ENCODE data around the gene TNFRSF8. TPM values are rescaled to one million over a fixed set of nuclear protein-coding genes. Genes with fewer than 3 reads are reported as not detected.
"Not testable (repeated sequence)": the region's sequence is repeated elsewhere in the genome, so short reads cannot be mapped to it uniquely, and the experiment has no call there.

The TNFRSF8 gene
- total RNA-seq, 1 experiment from 2014 or later = not detected

DNA sequence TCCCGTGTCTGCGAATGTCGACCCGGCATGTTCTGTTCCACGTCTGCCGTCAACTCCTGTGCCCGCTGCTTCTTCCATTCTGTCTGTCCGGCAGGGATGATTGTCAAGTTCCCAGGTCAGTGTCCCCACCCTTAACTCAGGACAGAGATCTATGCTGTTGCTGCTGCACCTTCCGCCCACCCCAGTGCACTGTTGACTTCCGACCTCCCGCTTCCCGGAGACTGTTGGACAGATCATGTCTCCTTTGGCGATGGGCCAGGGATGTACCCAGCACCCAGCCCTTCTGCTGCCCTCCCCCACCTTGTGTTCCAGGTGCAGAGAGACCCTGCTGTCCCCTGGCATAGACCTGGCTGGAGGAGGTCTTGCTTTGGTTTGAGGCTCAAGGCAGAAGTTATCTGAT lies 41.3 kb downstream of the TNFRSF8 start:
- in situ Hi-C loops (cut with HindIII; ENCODE audit: low sequenced_read_pairs) = no loop called here
- no peak for DNase-seq (ENCODE audit: low spot score)

DNA sequence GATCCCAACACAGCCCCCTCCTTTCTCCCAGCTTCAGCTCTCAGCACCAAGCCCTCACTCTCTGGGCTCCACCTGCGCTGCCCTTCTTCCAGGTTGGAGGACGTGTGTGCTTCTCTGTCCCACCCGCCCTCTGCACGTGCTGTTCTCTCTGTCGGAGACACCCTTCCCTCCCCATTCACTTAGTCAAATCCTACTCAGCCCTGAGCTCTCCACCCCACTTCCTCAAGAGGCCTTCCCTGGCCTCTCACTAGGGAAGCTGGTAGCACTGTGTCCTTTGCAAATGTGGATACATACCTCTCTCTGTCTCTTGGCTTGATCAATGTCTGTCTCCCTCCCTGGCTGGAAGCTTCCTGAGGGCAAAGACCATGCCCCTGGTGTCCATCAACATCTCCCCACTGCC lies 43.0 kb downstream of the TNFRSF8 start:
- no peak for DNase-seq (ENCODE audit: low spot score)
- in situ Hi-C loops (cut with HindIII; ENCODE audit: low sequenced_read_pairs) = loop anchor here (5.0 kb wide), 1 partner anchor 76 kb away; no protein-coding TSS in a partner anchor

DNA sequence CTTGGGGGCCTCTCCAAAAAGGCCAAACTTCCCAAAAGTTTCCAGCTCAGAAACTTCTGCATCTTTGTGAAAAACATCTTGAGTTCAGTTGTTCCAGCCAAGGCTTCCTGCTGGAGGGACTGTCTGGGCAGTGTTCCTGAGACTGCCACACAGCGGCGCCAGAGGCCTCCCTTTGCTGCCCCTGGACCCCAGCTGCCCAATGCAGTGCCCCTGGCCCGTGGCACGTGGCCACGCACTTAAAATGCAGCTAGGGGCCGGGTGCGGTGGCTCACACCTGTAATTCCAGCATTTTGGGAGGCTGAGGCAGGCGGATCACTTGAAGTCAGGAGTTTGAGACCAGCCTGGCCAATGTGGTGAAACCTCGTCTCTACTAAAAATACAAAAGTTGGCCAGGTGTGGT lies 43.8 kb downstream of the TNFRSF8 start:
- not testable (repeated sequence) for DNase-seq (ENCODE audit: low spot score)
- in situ Hi-C loops (cut with HindIII; ENCODE audit: low sequenced_read_pairs) = loop anchor here (5.0 kb wide), 1 partner anchor 75 kb away; no protein-coding TSS in a partner anchor

DNA sequence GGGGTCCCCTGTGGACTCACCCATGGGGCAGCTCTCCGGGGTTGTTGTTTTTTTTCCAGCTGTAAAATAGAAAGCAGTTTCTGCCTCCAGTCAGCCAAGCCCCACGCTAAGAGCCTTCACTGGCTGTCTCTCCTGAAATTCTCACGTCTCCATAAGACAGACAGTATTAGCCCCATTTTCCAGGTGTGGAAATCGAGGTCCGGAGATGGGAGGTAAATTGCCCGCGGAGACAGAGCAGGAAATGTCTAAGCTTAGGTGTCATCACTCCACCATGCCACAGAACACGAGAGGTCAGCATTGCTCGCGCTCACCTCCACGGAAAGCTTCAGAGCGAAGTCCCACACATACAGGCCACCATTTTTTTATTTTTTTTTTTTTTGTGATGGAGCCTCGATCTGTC lies 44.6 kb downstream of the TNFRSF8 start:
- no peak for DNase-seq (ENCODE audit: low spot score)
- in situ Hi-C loops (cut with HindIII; ENCODE audit: low sequenced_read_pairs) = loop anchor here (5.0 kb wide), 1 partner anchor 75 kb away; no protein-coding TSS in a partner anchor

- no peak for DNase-seq (ENCODE audit: low spot score)
- in situ Hi-C loops (cut with HindIII; ENCODE audit: low sequenced_read_pairs) = loop anchor here (5.0 kb wide), 1 partner anchor 72 kb away; no protein-coding TSS in a partner anchor
Measured at GRCh38 chr1:12109901-12110300, 46.8 kb downstream of the TNFRSF8 start.

DNA sequence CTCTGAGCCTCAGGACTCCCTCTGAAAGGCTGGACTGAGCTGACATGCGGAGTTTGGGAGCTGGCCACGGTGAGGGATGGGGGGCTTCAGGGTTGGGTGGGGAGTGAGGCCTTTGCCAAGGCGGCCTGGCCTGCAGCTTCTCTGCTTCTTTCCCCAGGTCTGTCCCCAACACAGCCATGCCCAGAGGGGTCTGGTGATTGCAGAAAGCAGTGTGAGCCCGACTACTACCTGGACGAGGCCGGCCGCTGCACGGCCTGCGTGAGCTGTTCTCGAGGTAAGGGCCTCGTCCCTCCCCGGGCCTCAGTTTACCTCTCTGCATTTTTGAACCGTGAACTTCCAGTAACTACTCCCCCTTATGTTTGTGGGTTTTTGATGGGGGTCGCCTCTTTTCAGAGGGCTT lies 48.6 kb downstream of the TNFRSF8 start:
- DNase-seq (ENCODE audit: low spot score) = no peak
- in situ Hi-C loops (cut with HindIII; ENCODE audit: low sequenced_read_pairs) = no loop called here

DNA sequence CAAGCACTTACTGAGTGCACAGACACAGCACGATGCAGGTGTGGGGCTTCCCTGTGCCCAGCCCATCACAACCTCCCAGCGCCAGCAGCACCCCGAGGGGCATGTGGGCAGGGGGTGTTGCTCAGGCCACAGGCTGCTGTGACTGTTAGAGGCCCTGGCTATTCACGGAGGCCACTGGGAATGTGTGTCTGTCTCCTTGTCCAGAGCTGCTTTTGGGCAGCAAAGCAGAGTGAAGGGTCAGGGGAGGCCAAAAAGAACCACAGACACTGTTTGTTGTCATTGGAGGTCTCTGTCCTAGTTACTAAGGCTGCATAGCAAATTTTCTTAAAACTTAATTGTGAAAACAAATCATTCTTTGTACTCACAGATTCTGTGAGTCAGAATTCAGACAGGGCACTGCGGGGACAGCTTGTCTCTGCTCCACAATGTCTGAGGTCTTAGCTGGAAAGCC lies 49.6 kb downstream of the TNFRSF8 start:
- DNase-seq (ENCODE audit: low spot score) = peak; percentile 25
- in situ Hi-C loops (cut with HindIII; ENCODE audit: low sequenced_read_pairs) = no loop called here

DNA sequence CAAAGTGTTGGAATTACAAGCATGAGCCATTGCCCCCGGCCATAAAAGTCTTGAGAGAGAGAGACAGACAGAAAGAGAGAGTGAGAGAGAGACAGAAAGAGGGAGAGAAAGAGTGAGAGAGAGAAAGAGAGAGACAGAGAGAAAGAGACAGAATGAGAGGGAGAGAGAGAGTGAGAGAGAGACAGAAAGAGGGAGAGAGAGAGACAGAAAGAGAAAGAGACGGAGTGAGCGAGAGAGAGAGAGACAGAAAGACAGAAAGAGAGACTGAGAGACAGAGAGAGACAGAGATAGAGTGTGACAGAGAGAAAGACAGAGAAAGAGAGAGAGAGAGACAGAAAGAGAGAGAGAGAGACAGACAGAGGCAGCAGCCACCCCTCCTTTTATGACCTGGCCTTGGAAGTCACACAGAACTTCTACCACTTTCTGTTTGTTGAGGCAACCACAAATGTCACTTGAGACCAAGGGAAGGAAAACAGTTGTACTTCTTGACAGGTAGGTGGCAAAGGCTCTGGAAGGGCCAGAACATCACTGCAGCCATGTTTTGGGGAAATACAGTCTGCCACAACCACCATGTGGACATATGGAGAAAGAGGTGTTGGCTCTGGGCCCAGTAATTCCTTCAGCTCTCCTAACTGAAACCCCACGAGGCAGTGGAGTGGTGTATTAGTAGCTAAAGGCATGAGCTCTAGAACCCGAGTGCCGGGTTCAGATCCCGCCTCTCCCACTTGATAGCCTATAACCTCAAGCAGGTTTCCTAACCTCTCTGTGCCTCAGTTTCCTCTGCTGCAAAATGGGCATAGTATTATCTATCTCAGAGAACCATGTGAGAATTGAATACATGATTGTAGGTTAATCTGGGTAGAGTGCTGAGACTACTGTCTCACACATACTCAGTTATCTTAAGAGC lies 50.6 kb downstream of the TNFRSF8 start:
- DNase-seq (ENCODE audit: low spot score) = peak; percentile 67
- in situ Hi-C loops (cut with HindIII; ENCODE audit: low sequenced_read_pairs) = no loop called here

- DNase-seq (ENCODE audit: low spot score) = no peak
- in situ Hi-C loops (cut with HindIII; ENCODE audit: low sequenced_read_pairs) = no loop called here
Measured at GRCh38 chr1:12114340-12114683, 51.2 kb downstream of the TNFRSF8 start.

DNA sequence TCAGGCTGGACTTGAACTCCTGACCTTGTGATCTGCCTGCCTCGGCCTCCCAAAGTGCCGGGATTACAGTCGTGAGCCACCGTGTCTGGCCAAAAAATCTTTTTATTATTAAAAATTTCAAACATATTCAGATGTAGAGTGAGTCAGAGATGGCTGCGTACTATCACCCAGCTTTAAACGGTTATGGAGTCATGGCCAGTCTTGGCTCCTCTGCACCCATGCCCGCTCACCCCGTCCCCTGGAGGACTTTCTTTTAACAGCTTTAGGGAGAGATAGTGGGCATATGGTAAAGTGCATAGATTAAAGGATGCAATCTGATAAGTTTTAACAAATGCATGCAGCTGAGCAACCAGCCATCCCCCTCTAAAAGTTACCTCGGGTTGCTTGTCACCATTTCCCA lies 51.8 kb downstream of the TNFRSF8 start:
- in situ Hi-C loops (cut with HindIII; ENCODE audit: low sequenced_read_pairs) = no loop called here
- no peak for DNase-seq (ENCODE audit: low spot score)

DNA sequence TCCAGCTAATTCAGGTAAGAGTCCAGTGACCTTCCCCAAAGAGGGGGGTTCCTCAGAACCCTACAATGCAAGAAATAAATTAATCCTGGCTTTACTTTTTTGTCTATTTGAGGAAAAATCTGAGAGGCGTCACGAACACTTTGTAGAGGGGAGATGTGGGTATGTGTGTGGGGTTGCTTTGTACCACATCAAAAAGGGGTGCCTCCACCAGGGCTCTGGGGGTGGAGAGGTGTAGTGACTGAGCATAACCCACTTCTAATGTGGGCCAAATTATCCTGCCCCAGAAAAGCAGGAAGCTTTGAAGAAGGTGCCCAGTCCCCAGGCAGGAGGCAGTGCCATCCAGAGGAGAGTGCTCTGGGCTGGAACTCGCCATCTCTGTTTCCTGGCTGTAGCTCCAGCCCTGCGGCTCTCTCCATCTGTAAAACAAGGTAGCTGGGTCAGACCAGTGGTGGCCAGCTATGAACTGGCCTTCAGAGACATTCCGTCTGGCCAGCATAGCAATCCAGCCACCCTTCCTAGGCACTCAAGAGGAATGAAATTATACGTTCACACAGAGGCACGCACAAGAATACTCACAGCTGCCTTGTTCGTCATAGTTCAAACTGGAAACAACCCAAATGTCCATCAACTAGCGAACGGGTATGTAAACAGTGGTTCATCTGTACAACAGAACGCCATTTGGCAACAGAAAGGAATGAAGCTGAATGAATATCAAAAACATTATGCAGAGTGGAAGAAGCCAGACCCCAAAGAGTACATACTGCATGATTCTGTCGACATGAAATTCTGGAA lies 58.3 kb downstream of the TNFRSF8 start:
- in situ Hi-C loops (cut with HindIII; ENCODE audit: low sequenced_read_pairs) = no loop called here
- DNase-seq (ENCODE audit: low spot score) = no peak

DNA sequence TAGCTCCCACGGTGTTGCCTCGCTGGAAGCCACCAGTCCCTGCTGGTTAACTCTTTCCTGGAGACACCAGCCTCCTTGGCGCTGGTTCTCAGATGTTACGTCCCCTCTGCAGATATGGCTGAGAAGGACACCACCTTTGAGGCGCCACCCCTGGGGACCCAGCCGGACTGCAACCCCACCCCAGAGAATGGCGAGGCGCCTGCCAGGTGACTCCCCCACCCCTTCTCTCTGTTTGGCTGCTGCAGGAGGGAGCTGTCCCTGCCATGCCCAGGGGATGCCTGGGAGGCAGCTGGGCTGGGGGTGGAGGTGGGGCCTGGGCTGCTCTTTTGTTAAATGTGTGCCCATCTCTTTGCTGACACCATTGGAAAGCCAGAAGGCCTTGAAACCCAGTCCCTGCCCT lies 60.1 kb downstream of the TNFRSF8 start:
- no peak for DNase-seq (ENCODE audit: low spot score)
- in situ Hi-C loops (cut with HindIII; ENCODE audit: low sequenced_read_pairs) = no loop called here

- DNase-seq (ENCODE audit: low spot score) = peak; percentile 61
- in situ Hi-C loops (cut with HindIII; ENCODE audit: low sequenced_read_pairs) = no loop called here
Measured at GRCh38 chr1:12124693-12125421, 61.8 kb downstream of the TNFRSF8 start.

GRCh38 chr1:12125422-12126355 lies 62.6 kb downstream of the TNFRSF8 start:
- DNase-seq (ENCODE audit: low spot score) = no peak
- in situ Hi-C loops (cut with HindIII; ENCODE audit: low sequenced_read_pairs) = no loop called here

- DNase-seq (ENCODE audit: low spot score) = no peak
- in situ Hi-C loops (cut with HindIII; ENCODE audit: low sequenced_read_pairs) = no loop called here
Measured at GRCh38 chr1:12126781-12127180, 63.7 kb downstream of the TNFRSF8 start.

GRCh38 chr1:12127206-12127810 lies 64.2 kb downstream of the TNFRSF8 start:
- DNase-seq (ENCODE audit: low spot score) = no peak
- in situ Hi-C loops (cut with HindIII; ENCODE audit: low sequenced_read_pairs) = no loop called here

DNA sequence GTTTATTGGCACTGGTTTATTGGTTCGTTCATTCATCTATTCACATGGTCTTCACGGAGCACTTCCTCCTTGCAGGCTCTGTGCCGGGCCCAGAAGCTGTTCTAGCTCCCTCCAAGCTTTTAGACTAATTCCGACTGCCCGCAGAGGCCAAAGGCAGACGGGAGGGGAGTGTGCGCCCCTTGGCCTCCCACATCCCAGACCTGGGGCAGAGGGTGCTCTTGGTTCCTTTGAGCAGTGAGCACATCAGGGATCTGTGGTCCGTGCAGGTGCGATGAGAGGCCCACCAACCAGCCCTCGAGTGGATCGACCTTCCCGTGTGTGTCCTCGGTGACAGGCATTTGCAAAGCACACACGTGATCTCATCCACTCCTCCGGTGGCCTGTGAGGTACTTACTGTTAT lies 65.0 kb downstream of the TNFRSF8 start:
- in situ Hi-C loops (cut with HindIII; ENCODE audit: low sequenced_read_pairs) = no loop called here
- no peak for DNase-seq (ENCODE audit: low spot score)

- in situ Hi-C loops (cut with HindIII; ENCODE audit: low sequenced_read_pairs) = no loop called here
- DNase-seq (ENCODE audit: low spot score) = no peak
Measured at GRCh38 chr1:12129624-12130023, 66.5 kb downstream of the TNFRSF8 start.

Measured in G401 (cell line).